ENCODE data around the gene YIF1B. TPM values are rescaled to one million over a fixed set of nuclear protein-coding genes. Genes with fewer than 3 reads are reported as not detected.

The YIF1B gene
- total RNA-seq, 1 donor from 2014 or later = 54.6 TPM

DNA sequence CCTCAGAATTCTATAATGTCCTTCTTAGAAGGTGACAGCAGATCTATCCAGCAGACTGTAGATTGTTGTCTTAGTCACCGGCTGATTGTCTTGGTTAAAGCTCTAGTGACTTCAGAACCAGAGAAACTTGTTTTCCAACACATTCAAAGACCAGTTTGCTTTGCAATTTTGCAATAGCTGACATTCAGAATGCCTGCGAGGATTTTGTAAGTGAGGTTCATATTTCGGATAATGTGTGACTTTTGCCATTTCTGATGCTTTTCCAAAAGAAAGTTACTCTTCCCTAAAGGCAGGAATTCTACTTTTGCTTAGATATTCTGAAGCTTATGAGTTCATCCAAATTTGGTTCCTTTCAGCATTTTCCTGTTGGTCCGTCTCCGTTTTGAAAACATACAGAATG is 38.2 kb downstream of the YIF1B start:
- Mint-ChIP-seq H3K9me3 (ENCODE audit: unreplicated experiment) (no peaks in the 10 kb centered on the region), H3K36me3 (ENCODE audit: unreplicated experiment) (no peaks in the 10 kb centered on the region), H3K27ac (ENCODE audit: unreplicated experiment) (peak overlapping the region; percentile 93), H3K4me3 (ENCODE audit: unreplicated experiment) (no peak overlapping the region), H3K4me1 (ENCODE audit: unreplicated experiment) (peaks cover 32% of the 10 kb centered on the region), H3K27me3 (ENCODE audit: unreplicated experiment) (no peaks in the 10 kb centered on the region)
- DNase-seq (ENCODE audit: extremely low spot score, unreplicated experiment) = no peak
- no peak for TF ChIP-seq CTCF (IDR thresholded peaks at IDR 0.05)

DNA sequence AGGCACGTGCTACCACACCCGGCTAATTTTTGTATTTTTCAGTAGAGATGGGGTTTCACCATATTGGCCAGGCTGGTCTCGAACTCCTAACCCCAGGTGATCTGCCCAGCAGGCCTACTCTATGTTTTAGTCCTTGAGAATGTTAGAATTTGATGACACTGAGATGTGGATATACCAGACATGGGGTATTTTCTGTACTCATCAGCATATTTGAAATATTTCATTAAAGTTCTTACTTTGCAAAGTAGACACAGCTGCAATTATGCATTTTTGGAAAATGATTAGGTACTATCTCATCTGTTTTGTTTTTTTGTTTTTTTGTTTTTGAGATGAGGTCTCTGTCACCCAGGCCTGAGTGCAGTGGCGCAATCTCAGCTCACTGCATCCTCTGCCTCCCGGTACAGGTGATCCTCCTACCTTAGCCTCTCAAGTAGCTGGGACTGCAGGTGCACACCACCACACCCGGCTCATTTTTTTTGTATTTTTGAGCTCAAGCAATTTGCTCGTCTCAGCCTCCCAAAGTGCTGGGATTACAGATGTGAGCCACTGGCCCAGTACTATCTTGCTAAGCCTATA is 38.7 kb downstream of the YIF1B start:
- H3K4me1 Mint-ChIP-seq (ENCODE audit: unreplicated experiment) = peaks cover 32% of the 10 kb centered on the region
- H3K27ac Mint-ChIP-seq (ENCODE audit: unreplicated experiment) = peak overlapping the region; percentile 93
- no peak for DNase-seq (ENCODE audit: extremely low spot score, unreplicated experiment)
- H3K36me3 Mint-ChIP-seq (ENCODE audit: unreplicated experiment) = no peaks in the 10 kb centered on the region
- no peak overlapping the region for H3K4me3 Mint-ChIP-seq (ENCODE audit: unreplicated experiment)
- no peak for TF ChIP-seq CTCF (IDR thresholded peaks at IDR 0.05)
- H3K27me3 Mint-ChIP-seq (ENCODE audit: unreplicated experiment) = no peaks in the 10 kb centered on the region
- no peaks in the 10 kb centered on the region for H3K9me3 Mint-ChIP-seq (ENCODE audit: unreplicated experiment)

DNA sequence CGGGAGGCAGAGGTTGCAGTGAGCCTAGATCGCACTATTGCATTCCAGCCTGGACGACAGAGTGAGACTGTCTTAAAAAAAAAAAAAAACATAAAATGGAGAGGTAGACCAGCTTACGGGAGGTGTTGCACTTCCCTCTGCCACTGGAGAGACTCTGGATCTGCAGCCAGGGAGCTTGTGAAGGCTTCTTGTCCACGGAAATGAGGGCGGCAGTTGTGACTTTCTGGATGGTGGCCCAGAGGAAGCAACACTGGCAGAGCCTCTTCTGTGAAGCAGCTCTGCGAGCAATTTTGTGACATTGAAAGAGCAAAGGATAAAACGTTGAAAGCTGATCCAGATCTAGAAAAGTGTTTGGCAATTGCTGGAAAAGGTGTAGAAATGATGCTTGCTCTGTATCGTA is 41.0 kb downstream of the YIF1B start:
- no peak for DNase-seq (ENCODE audit: extremely low spot score, unreplicated experiment)
- Mint-ChIP-seq H3K4me1 (ENCODE audit: unreplicated experiment) (peaks cover 43% of the 10 kb centered on the region), H3K36me3 (ENCODE audit: unreplicated experiment) (no peaks in the 10 kb centered on the region), H3K27me3 (ENCODE audit: unreplicated experiment) (no peaks in the 10 kb centered on the region), H3K27ac (ENCODE audit: unreplicated experiment) (no peak overlapping the region), H3K9me3 (ENCODE audit: unreplicated experiment) (no peaks in the 10 kb centered on the region), H3K4me3 (ENCODE audit: unreplicated experiment) (no peak overlapping the region)
- no peak for TF ChIP-seq CTCF (IDR thresholded peaks at IDR 0.05)

- Mint-ChIP-seq H3K4me1 (ENCODE audit: unreplicated experiment) (peaks cover 47% of the 10 kb centered on the region), H3K36me3 (ENCODE audit: unreplicated experiment) (no peaks in the 10 kb centered on the region)
- no peak for DNase-seq (ENCODE audit: extremely low spot score, unreplicated experiment)
Observed at GRCh38 chr19:38273499-38273898, 42.2 kb downstream of the YIF1B start.

More at GRCh38 chr19:38273499-38273898, 42.2 kb downstream of the YIF1B start:
- no peak for TF ChIP-seq CTCF (IDR thresholded peaks at IDR 0.05)
- Mint-ChIP-seq H3K27me3 (ENCODE audit: unreplicated experiment) (no peaks in the 10 kb centered on the region), H3K27ac (ENCODE audit: unreplicated experiment) (no peak overlapping the region), H3K9me3 (ENCODE audit: unreplicated experiment) (no peaks in the 10 kb centered on the region), H3K4me3 (ENCODE audit: unreplicated experiment) (no peak overlapping the region)
